DOHH2 (cell line): ENCODE results near the gene WEE1.
A peak's percentile ranks its signal among the peaks of the same experiment; 100 is the strongest.

Experiments used
- H3F3A ChIP-seq: fragments of 200-600 bp; sonication (generic), shearing (Covaris generic); 2 replicates; pipeline ENCODE4 v1.6.0; 2016; ENCODE audit warnings: antibody characterized with exemption, mild to moderate bottlenecking; ENCODE audit not compliant: control insufficient read depth, insufficient read depth
- H3K27ac ChIP-seq: fragments of 200-600 bp; sonication (generic); 2 replicates; pipeline ENCODE4 v1.5.1; 2014; ENCODE audit warnings: low read depth, mild to moderate bottlenecking, low read length, moderate library complexity
- H3K27me3 ChIP-seq: fragments of 200-600 bp; sonication (generic); 2 replicates; pipeline ENCODE4 v1.6.1; 2014; ENCODE audit warnings: mild to moderate bottlenecking, low read length, mixed read lengths; ENCODE audit not compliant: control insufficient read depth
- H3K36me3 ChIP-seq: fragments of 200-600 bp; sonication (generic); 2 replicates; pipeline ENCODE4 v1.6.1; 2014; ENCODE audit warnings: mild to moderate bottlenecking, low read length, moderate library complexity, mixed read lengths; ENCODE audit not compliant: control insufficient read depth
- H3K4me1 ChIP-seq: fragments of 200-600 bp; sonication (generic); 2 replicates; pipeline ENCODE4 v1.6.1; 2014; ENCODE audit warnings: mild to moderate bottlenecking, low read length, mixed read lengths; ENCODE audit not compliant: control insufficient read depth
- H3K4me2 ChIP-seq: fragments of 200-600 bp; sonication (generic); 2 replicates; pipeline ENCODE4 v1.6.0; 2014; ENCODE audit warnings: mild to moderate bottlenecking, low read length, moderate library complexity
- H3K4me3 ChIP-seq: fragments of 200-600 bp; sonication (generic); 2 replicates; pipeline ENCODE4 v1.5.1; 2014; ENCODE audit warnings: mild to moderate bottlenecking, low read length, mixed read lengths
- H3K79me2 ChIP-seq: fragments of 200-600 bp; sonication (generic); 2 replicates; pipeline ENCODE4 v1.6.1; 2014; ENCODE audit warnings: mild to moderate bottlenecking, low read length, mixed read lengths; ENCODE audit not compliant: control insufficient read depth
- H3K9me2 ChIP-seq: fragments of 200-600 bp; sonication (generic); replicated peaks from 2 replicates; pipeline ENCODE4 v1.6.1; 2014; ENCODE audit warnings: mild to moderate bottlenecking, low read length, mixed read lengths; ENCODE audit not compliant: control insufficient read depth
- H3K9me3 ChIP-seq: fragments of 200-600 bp; sonication (generic); 2 replicates; pipeline ENCODE4 v1.6.1; 2014; ENCODE audit warnings: antibody characterized with exemption, low read length, mixed read lengths; ENCODE audit not compliant: control insufficient read depth, insufficient read depth
- H4K20me1 ChIP-seq: fragments of 200-600 bp; sonication (generic); 2 replicates; pipeline ENCODE4 v1.6.0; 2014; ENCODE audit warnings: low read depth, mild to moderate bottlenecking, antibody characterized with exemption, low read length, moderate library complexity; ENCODE audit not compliant: control insufficient read depth, insufficient read depth
- EZH2phosphoT487 ChIP-seq: fragments of 200-600 bp; sonication (generic); IDR thresholded peaks from 2 replicates; pipeline ENCODE4 v1.6.1; 2017; ENCODE audit warnings: borderline replicate concordance, mild to moderate bottlenecking, antibody characterized with exemption, low read length, moderate library complexity, mixed read lengths
- TF ChIP-seq, protein P1 (sequence below): fragments of 200-600 bp; sonication (generic); IDR thresholded peaks from one replicate; pipeline ENCODE4 v1.5.1; 2014; ENCODE audit warnings: antibody characterized with exemption, mild to moderate bottlenecking, low read depth, low read length; ENCODE audit not compliant: poor library complexity, severe bottlenecking

WEE1 gene

DNA sequence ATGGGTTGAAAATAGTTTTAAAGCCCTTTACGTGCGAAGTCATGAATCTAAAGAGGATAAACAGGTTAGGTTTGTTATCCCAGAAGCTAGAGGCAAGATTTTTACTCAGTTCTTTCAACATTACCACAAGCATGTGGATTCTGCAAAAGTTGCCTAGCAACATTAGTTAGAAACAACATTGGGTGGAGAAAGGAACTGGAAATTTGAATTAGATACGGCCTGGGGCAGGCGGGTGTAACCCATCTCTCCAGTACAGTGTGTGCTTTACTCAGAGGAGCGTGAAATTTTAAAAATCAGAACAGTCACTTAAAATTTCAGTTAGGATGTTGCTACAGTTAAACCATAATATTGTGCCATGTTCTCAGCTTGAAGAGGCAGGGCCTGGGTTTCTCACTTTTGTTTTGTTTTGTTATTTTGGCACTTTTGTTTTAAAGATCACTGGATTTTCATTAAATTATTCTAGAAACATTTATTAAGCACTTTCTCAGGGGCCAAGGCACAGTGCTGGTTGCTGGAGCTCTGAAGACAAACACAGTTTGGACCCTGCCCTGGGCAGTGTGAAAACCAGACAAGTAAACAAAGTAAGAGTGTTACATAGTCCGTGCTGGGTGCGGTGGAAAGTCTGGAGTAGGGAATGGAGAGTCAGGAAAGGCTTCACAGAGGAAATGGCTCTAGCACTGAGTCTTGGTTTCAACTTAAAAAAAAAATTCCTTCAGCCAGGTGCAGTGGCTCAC, 4.4 kb upstream of the WEE1 start:
- H4K20me1 ChIP-seq: no peaks in the 10 kb centered on the region
- no peaks in the 10 kb centered on the region for H3K9me2 ChIP-seq
- H3K4me1 ChIP-seq: peaks cover 52% of the 10 kb centered on the region
- peaks cover 29% of the 10 kb centered on the region for H3F3A ChIP-seq
- H3K79me2 ChIP-seq: peaks cover 24% of the 10 kb centered on the region
- no peaks in the 10 kb centered on the region for H3K9me3 ChIP-seq
- H3K27me3 ChIP-seq: no peaks in the 10 kb centered on the region
- peak overlapping the region; percentile 92 for H3K4me3 ChIP-seq
- no peaks in the 10 kb centered on the region for H3K36me3 ChIP-seq
- TF ChIP-seq, protein P1, sequence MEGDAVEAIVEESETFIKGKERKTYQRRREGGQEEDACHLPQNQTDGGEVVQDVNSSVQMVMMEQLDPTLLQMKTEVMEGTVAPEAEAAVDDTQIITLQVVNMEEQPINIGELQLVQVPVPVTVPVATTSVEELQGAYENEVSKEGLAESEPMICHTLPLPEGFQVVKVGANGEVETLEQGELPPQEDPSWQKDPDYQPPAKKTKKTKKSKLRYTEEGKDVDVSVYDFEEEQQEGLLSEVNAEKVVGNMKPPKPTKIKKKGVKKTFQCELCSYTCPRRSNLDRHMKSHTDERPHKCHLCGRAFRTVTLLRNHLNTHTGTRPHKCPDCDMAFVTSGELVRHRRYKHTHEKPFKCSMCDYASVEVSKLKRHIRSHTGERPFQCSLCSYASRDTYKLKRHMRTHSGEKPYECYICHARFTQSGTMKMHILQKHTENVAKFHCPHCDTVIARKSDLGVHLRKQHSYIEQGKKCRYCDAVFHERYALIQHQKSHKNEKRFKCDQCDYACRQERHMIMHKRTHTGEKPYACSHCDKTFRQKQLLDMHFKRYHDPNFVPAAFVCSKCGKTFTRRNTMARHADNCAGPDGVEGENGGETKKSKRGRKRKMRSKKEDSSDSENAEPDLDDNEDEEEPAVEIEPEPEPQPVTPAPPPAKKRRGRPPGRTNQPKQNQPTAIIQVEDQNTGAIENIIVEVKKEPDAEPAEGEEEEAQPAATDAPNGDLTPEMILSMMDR: no peak
- TF ChIP-seq EZH2phosphoT487: no peak
- peak overlapping the region; percentile 70 for H3K27ac ChIP-seq
- peak overlapping the region; percentile 73 for H3K4me2 ChIP-seq

DNA sequence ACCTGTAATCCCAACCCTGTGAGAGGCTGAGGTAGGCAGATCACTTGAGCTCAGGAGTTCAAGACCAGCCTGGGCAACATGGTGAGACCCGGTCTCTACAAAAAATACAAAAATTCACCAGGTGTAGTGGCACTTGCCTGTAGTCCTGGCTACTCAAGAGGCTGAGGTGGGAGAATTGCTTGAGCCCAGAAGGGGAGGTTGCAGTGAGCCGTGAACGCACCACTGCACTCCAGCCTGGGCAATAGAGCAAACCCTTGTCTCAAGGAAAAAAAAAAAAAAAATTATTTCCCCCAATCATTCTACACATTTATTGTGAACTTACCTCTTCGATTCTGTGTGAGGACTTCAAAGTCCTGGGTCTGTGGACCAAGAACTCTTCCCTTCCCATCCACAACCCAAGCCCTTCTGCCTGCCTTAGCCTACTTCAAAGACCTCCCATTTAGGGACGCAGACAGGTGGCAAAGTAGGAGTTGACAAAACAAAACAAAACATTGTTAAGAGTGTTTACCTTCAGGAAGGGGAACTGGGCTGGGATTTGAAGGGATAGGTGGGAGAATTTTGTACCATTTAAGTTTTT, 3.8 kb upstream of the WEE1 start:
- no peaks in the 10 kb centered on the region for H3K27me3 ChIP-seq
- H3K4me3 ChIP-seq: peak overlapping the region; percentile 92
- peak overlapping the region; percentile 73 for H3K4me2 ChIP-seq
- H3F3A ChIP-seq: peaks cover 29% of the 10 kb centered on the region
- H3K9me2 ChIP-seq: no peaks in the 10 kb centered on the region
- peaks cover 4% of the 10 kb centered on the region for H3K36me3 ChIP-seq
- H3K79me2 ChIP-seq: peaks cover 31% of the 10 kb centered on the region
- peak overlapping the region; percentile 70 for H3K27ac ChIP-seq
- no peaks in the 10 kb centered on the region for H3K9me3 ChIP-seq
- H4K20me1 ChIP-seq: no peaks in the 10 kb centered on the region
- TF ChIP-seq, protein P1: no peak
- TF ChIP-seq EZH2phosphoT487: no peak
- peaks cover 52% of the 10 kb centered on the region for H3K4me1 ChIP-seq

DNA sequence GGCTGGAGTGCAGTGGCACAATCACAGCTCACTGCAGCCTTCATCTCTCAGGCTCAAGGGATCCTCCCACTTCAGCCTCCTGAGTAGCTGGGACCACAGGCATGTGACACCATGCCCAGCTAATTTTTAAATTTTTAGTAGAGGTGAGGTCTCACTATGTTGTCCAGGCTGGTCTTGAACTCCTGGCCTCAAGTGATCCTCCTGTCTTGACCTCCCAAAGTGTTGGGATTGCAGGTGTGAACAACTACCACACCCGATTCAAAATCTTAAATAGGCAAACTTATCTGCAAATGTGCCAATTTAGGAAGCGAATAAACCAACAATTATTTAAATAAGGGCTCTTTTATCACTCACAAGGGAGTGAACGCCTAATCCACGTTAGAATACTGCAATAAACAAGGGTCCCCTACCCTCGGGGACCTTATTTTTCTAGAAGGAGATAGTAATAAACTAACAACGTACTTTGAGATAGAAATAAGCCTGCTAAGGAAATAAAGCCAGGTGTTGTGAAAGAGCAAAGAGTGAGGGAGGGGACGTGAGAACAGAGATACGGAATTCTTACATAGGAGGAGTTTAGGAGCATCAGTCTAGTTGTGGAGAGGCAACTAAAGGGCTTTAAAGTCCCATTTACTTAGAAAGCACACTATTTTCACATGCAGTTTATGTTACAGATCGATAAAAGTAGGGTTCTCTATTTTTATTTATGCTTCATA, 3.0 kb upstream of the WEE1 start:
- TF ChIP-seq, protein P1: no peak
- TF ChIP-seq EZH2phosphoT487: no peak
- Histone ChIP-seq H3K4me3 (peak overlapping the region; percentile 92), H3F3A (peaks cover 29% of the 10 kb centered on the region), H3K4me2 (peak overlapping the region; percentile 73), H3K9me2 (no peaks in the 10 kb centered on the region), H3K27ac (peak overlapping the region; percentile 70), H4K20me1 (0 out of 2 replicates have a peak, but pooled peaks cover under 1% of the 10 kb centered on the region), H3K9me3 (no peaks in the 10 kb centered on the region), H3K4me1 (peaks cover 52% of the 10 kb centered on the region), H3K36me3 (peaks cover 12% of the 10 kb centered on the region), H3K27me3 (no peaks in the 10 kb centered on the region), H3K79me2 (peaks cover 39% of the 10 kb centered on the region)
